Esophagus muscularis mucosa (tissue), 4 donors: Measurements from ENCODE around the gene ULK4. TPM values are rescaled to one million over a fixed set of nuclear protein-coding genes. Genes with fewer than 3 reads are reported as not detected.

Experiments used
- DNase-seq: peaks from one replicate; pipeline ENCODE4 v3.0.0-alpha.2; 2017; ENCODE audit errors: extremely low spot score
- H3K27ac ChIP-seq, 4 donors: fragments of 200-600 bp; sonication (generic); replicated peaks in 1 of 4; 1 replicate in 3 of 4; 2 replicates in 1 of 4; pipeline ENCODE4 v1.5.1; 2016 to 2019; ENCODE audit warnings: mild to moderate bottlenecking in 1 of 4
- H3K27me3 ChIP-seq, 4 donors: fragments of 200-600 bp; sonication (generic); one replicate each; pipeline versions ENCODE4 v1.5.1 to v1.6.0; 2016 to 2019
- H3K36me3 ChIP-seq, 4 donors: fragments of 200-600 bp; sonication (generic); one replicate each; pipeline ENCODE4 v1.5.1; 2016 to 2019
- H3K4me1 ChIP-seq, 4 donors: fragments of 200-600 bp; sonication (generic); one replicate each; pipeline ENCODE4 v1.5.1; 2016 to 2019
- H3K4me3 ChIP-seq, 4 donors: fragments of 200-600 bp; sonication (generic); 1 replicate in 2 of 4; 2 replicates in 2 of 4; pipeline ENCODE4 v1.5.1; 2016 to 2019; ENCODE audit warnings: mild to moderate bottlenecking in 4 of 4, moderate library complexity in 1 of 4
- H3K9me3 ChIP-seq, 4 donors: fragments of 200-600 bp; sonication (generic); 1 replicate in 3 of 4; 2 replicates in 1 of 4; pipeline ENCODE4 v1.5.1; 2016 to 2019
- EP300 ChIP-seq: sonication (generic); formaldehyde crosslinking; IDR thresholded peaks from one replicate; pipeline ENCODE4 v1.6.1; 2017; ENCODE audit warnings: antibody characterized with exemption
- POLR2A ChIP-seq: fragments of 450-650 bp; IDR thresholded peaks from one replicate; pipeline ENCODE4 v1.6.1; 2017; ENCODE audit warnings: antibody characterized with exemption, moderate library complexity, mild to moderate bottlenecking, low read depth
- POLR2AphosphoS5 ChIP-seq, 2 donors: sonication (generic); formaldehyde crosslinking; IDR thresholded peaks; one replicate each; pipeline ENCODE4 v1.6.1; 2017; ENCODE audit warnings: antibody characterized with exemption in 2 of 2
- WGBS: methylation state at CpG from one replicate; pipeline ENCODE4 v1.1.5; 2018; 5-methylcytosine and 5-hydroxymethylcytosine counted together
- intact Hi-C: fragments of 100-400 bp; cut with DNase I; formaldehyde crosslinking; loops from one replicate; pipeline ENCODE4 v1.15.1; 2023
- total RNA-seq, 4 donors: library from RNA; depleted of rRNA; stranded (reverse); fragments of >200 nt; gene quantifications; one replicate each; pipeline versions ENCODE4 v1.1.0 to v1.2.1, GENCODE V29; 2016
- TF ChIP-seq, protein P1 (sequence below), 3 experiments: fragments of 200-600 bp in 2 of 3; fragments of 450-650 bp in 1 of 3; sonication (generic) in 2 of 3; IDR thresholded peaks; one replicate each; pipeline ENCODE4 v1.5.1; 2017 to 2019; ENCODE audit warnings: antibody characterized with exemption in 3 of 3, mild to moderate bottlenecking in 2 of 3, moderate library complexity in 1 of 3

Gene ULK4
- total RNA-seq, 4 donors from 2014 or later: 4.2 to 15.4 (median 11.0) TPM

GRCh38 chr3:41640076-41640475, 321.8 kb downstream of the ULK4 start:
- Histone ChIP-seq H3K4me1 (no peaks in the 10 kb centered on the region), H3K4me3 (no peak overlapping the region), H3K9me3 (no peaks in the 10 kb centered on the region), H3K27me3 (no peaks in the 10 kb centered on the region), H3K27ac (no peak overlapping the region), H3K36me3 (no peaks in the 10 kb centered on the region)
- TF ChIP-seq POLR2AphosphoS5 (IDR thresholded peaks at IDR 0.05): no peak
- no peak for TF ChIP-seq POLR2A
- TF ChIP-seq EP300: no peak
- intact Hi-C loops: no loop called here
- WGBS: 91% methylated on average over 4 of the region's 4 CpGs
- no peak for DNase-seq

DNA sequence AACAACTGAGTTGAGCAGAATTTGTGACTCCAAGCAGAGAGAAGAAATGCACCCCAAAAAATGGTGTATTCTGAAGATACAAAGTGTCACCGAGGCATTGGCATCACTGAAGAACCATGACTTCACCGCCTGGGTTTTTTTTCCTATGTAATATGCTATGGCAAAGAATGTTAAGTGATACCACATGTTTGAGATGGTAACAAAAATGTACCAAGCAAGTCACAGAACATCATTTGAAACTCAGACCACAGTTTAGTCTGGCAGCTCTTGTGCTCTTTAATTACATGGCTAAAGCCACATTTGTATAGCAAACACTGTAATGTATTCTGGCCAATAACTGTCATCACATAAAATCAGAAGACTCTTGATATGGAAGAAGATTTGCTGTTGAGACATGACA, 323.5 kb downstream of the ULK4 start:
- Histone ChIP-seq H3K27me3 (no peaks in the 10 kb centered on the region), H3K4me3 (no peak overlapping the region), H3K36me3 (no peaks in the 10 kb centered on the region), H3K9me3 (no peaks in the 10 kb centered on the region), H3K4me1 (no peaks in the 10 kb centered on the region), H3K27ac (no peak overlapping the region)
- no peak for TF ChIP-seq POLR2AphosphoS5 (IDR thresholded peaks at IDR 0.05)
- TF ChIP-seq EP300: no peak
- TF ChIP-seq, protein P1, sequence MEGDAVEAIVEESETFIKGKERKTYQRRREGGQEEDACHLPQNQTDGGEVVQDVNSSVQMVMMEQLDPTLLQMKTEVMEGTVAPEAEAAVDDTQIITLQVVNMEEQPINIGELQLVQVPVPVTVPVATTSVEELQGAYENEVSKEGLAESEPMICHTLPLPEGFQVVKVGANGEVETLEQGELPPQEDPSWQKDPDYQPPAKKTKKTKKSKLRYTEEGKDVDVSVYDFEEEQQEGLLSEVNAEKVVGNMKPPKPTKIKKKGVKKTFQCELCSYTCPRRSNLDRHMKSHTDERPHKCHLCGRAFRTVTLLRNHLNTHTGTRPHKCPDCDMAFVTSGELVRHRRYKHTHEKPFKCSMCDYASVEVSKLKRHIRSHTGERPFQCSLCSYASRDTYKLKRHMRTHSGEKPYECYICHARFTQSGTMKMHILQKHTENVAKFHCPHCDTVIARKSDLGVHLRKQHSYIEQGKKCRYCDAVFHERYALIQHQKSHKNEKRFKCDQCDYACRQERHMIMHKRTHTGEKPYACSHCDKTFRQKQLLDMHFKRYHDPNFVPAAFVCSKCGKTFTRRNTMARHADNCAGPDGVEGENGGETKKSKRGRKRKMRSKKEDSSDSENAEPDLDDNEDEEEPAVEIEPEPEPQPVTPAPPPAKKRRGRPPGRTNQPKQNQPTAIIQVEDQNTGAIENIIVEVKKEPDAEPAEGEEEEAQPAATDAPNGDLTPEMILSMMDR (IDR thresholded peaks at IDR 0.05): no peak
- no peak for TF ChIP-seq POLR2A
- intact Hi-C loops: no loop called here
- no peak for DNase-seq
- WGBS: 92% methylated on average over 2 of the region's 2 CpGs

GRCh38 chr3:41632700-41633099, 329.2 kb downstream of the ULK4 start:
- H3K27ac ChIP-seq: no peak overlapping the region
- H3K9me3 ChIP-seq: no peaks in the 10 kb centered on the region
- H3K36me3 ChIP-seq: no peaks in the 10 kb centered on the region
- no peaks in the 10 kb centered on the region for H3K27me3 ChIP-seq
- H3K4me1 ChIP-seq: peaks cover 0 to 8% (median 0%) of the 10 kb centered on the region in 4 donors
- TF ChIP-seq POLR2AphosphoS5 (IDR thresholded peaks at IDR 0.05) (no peak), EP300 (no peak), POLR2A (no peak)
- TF ChIP-seq, protein P1 (IDR thresholded peaks at IDR 0.05): no peak
- no peak overlapping the region for H3K4me3 ChIP-seq
- intact Hi-C loops: no loop called here
- no peak for DNase-seq

GRCh38 chr3:41630708-41631107, 331.2 kb downstream of the ULK4 start:
- intact Hi-C loops: no loop called here
- Histone ChIP-seq H3K27ac (no peak overlapping the region), H3K27me3 (no peaks in the 10 kb centered on the region), H3K36me3 (no peaks in the 10 kb centered on the region), H3K4me3 (no peak overlapping the region), H3K9me3 (no peaks in the 10 kb centered on the region), H3K4me1 (peaks cover 0 to 8% (median 0%) of the 10 kb centered on the region in 4 donors)
- TF ChIP-seq, protein P1 (IDR thresholded peaks at IDR 0.05): no peak
- TF ChIP-seq EP300 (no peak), POLR2AphosphoS5 (IDR thresholded peaks at IDR 0.05) (no peak), POLR2A (no peak)
- DNase-seq: no peak

DNA sequence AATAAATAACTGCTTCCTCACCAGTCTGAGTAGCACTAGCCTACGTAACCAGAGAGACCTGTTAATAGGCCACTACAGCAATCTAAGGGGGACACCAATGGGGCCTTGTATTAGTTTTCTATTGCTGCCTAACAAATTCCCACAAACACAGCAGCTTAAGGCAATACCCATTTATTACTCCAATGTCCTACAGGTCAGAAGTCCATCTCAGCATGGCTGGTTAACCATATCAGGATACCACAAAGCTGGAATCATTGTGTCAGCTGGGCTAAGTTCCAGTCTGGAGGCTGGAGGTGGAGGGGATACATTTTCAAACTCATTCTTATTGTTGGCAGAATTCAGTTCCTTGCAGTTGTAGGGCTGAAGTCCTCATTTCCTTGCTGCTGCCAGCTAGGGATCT, 331.9 kb downstream of the ULK4 start:
- H3K36me3 ChIP-seq: no peaks in the 10 kb centered on the region
- no peak for TF ChIP-seq POLR2A
- TF ChIP-seq EP300: no peak
- TF ChIP-seq, protein P1 (IDR thresholded peaks at IDR 0.05): no peak
- TF ChIP-seq POLR2AphosphoS5 (IDR thresholded peaks at IDR 0.05): no peak
- WGBS: 92% methylated on average over 1 of the region's 1 CpG
- peaks cover 0 to 8% (median 0%) of the 10 kb centered on the region in 4 donors for H3K4me1 ChIP-seq
- intact Hi-C loops: no loop called here
- no peaks in the 10 kb centered on the region for H3K9me3 ChIP-seq
- H3K27me3 ChIP-seq: no peaks in the 10 kb centered on the region
- no peak for DNase-seq
- H3K27ac ChIP-seq: no peak overlapping the region
- no peak overlapping the region for H3K4me3 ChIP-seq
